ENCODE data around the gene LHX4.

Gene LHX4

GRCh38 chr1:180273066-180273465 lies 43.0 kb downstream of the LHX4 start:
- Histone ChIP-seq H3K27me3 (replicated peaks in 2 of 5; ENCODE audit: control insufficient read depth in 4 of 5, insufficient read depth in 5 of 5, low read length in 4 of 5) (no peaks in the 10 kb centered on the region), H3K4me3 (ENCODE audit: control insufficient read depth in 1 of 7, extremely low read depth in 1 of 7, insufficient read depth in 4 of 7, low read depth in 2 of 7, low read length in 6 of 7) (no peak overlapping the region), H3K9me3 (ENCODE audit: control extremely low read depth in 1 of 5, control insufficient read depth in 4 of 5, insufficient read depth in 2 of 5, low read depth in 1 of 5, low read length in 4 of 5) (no peaks in the 10 kb centered on the region), H3K36me3 (ENCODE audit: control insufficient read depth in 4 of 4, insufficient read depth in 4 of 4, low read length in 3 of 4) (peaks cover 0 to 46% (median 23%) of the 10 kb centered on the region in 4 experiments), H3K4me1 (ENCODE audit: control extremely low read depth in 1 of 4, control insufficient read depth in 4 of 4, insufficient read depth in 4 of 4, low read length in 3 of 4) (no peaks in the 10 kb centered on the region), H3K27ac (ENCODE audit: insufficient read depth in 1 of 2, low read depth in 1 of 2, low read length in 2 of 2, poor library complexity in 1 of 2, severe bottlenecking in 2 of 2) (no peak overlapping the region)
- POLR2A ChIA-PET = no interaction called here
- WGBS (ENCODE audit: insufficient coverage) = 100% methylated on average over 2 of the region's 2 CpGs
- CTCF ChIA-PET = interaction anchor here (0.6 to 1.2 kb wide), 5 partner anchors 25 to 609 kb away, joined by 3 read pairs; no protein-coding TSS in a partner anchor
- no peak for DNase-seq

DNA sequence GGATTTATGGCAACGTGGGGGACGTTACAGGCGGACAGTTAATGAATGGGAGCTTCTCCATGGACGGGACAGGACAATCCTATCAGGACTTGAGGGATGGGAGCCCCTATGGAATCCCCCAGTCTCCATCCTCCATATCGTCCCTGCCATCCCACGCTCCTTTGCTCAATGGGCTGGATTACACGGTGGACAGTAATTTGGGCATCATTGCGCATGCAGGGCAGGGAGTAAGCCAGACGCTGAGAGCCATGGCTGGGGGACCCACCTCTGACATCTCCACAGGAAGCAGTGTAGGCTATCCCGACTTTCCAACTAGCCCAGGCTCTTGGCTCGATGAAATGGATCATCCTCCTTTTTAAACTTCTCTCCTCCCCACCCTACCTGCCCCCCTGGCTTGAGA lies 44.2 kb downstream of the LHX4 start:
- POLR2A ChIA-PET = no interaction called here
- 98% methylated on average over 11 of the region's 11 CpGs for WGBS (ENCODE audit: insufficient coverage)

GRCh38 chr1:180275726-180276125 lies 45.7 kb downstream of the LHX4 start:
- CTCF ChIA-PET = no interaction called here
- peaks cover 2 to 18% (median 6%) of the 10 kb centered on the region in 4 experiments for H3K4me1 ChIP-seq (ENCODE audit: control extremely low read depth in 1 of 4, control insufficient read depth in 4 of 4, insufficient read depth in 4 of 4, low read length in 3 of 4)
- no peak overlapping the region for H3K27ac ChIP-seq (ENCODE audit: insufficient read depth in 1 of 2, low read depth in 1 of 2, low read length in 2 of 2, poor library complexity in 1 of 2, severe bottlenecking in 2 of 2)
- H3K4me3 ChIP-seq (ENCODE audit: control insufficient read depth in 1 of 7, extremely low read depth in 1 of 7, insufficient read depth in 4 of 7, low read depth in 2 of 7, low read length in 6 of 7) = no peak overlapping the region
- peaks cover 3 to 56% (median 27%) of the 10 kb centered on the region in 4 experiments for H3K36me3 ChIP-seq (ENCODE audit: control insufficient read depth in 4 of 4, insufficient read depth in 4 of 4, low read length in 3 of 4)
- no peak for DNase-seq
- no peaks in the 10 kb centered on the region for H3K27me3 ChIP-seq (replicated peaks in 2 of 5; ENCODE audit: control insufficient read depth in 4 of 5, insufficient read depth in 5 of 5, low read length in 4 of 5)
- 100% methylated on average over 2 of the region's 5 CpGs for WGBS (ENCODE audit: insufficient coverage)
- H3K9me3 ChIP-seq (ENCODE audit: control extremely low read depth in 1 of 5, control insufficient read depth in 4 of 5, insufficient read depth in 2 of 5, low read depth in 1 of 5, low read length in 4 of 5) = no peaks in the 10 kb centered on the region
- POLR2A ChIA-PET = no interaction called here

More for the DNA sequence above, 44.2 kb downstream of the LHX4 start:
- no peak overlapping the region for H3K4me3 ChIP-seq (ENCODE audit: control insufficient read depth in 1 of 7, extremely low read depth in 1 of 7, insufficient read depth in 4 of 7, low read depth in 2 of 7, low read length in 6 of 7)
- H3K4me1 ChIP-seq (ENCODE audit: control extremely low read depth in 1 of 4, control insufficient read depth in 4 of 4, insufficient read depth in 4 of 4, low read length in 3 of 4) = peaks cover 0 to 10% (median under 1%) of the 10 kb centered on the region in 4 experiments
- H3K27ac ChIP-seq (ENCODE audit: insufficient read depth in 1 of 2, low read depth in 1 of 2, low read length in 2 of 2, poor library complexity in 1 of 2, severe bottlenecking in 2 of 2) = no peak overlapping the region
- H3K9me3 ChIP-seq (ENCODE audit: control extremely low read depth in 1 of 5, control insufficient read depth in 4 of 5, insufficient read depth in 2 of 5, low read depth in 1 of 5, low read length in 4 of 5) = no peaks in the 10 kb centered on the region
- H3K36me3 ChIP-seq (ENCODE audit: control insufficient read depth in 4 of 4, insufficient read depth in 4 of 4, low read length in 3 of 4) = peaks cover 0 to 52% (median 27%) of the 10 kb centered on the region in 4 experiments
- CTCF ChIA-PET = interaction anchor here (1.2 kb wide), 1 partner anchor 607 kb away, joined by 3 read pairs; no protein-coding TSS in a partner anchor
- no peaks in the 10 kb centered on the region for H3K27me3 ChIP-seq (replicated peaks in 2 of 5; ENCODE audit: control insufficient read depth in 4 of 5, insufficient read depth in 5 of 5, low read length in 4 of 5)
- DNase-seq = no peak

DNA sequence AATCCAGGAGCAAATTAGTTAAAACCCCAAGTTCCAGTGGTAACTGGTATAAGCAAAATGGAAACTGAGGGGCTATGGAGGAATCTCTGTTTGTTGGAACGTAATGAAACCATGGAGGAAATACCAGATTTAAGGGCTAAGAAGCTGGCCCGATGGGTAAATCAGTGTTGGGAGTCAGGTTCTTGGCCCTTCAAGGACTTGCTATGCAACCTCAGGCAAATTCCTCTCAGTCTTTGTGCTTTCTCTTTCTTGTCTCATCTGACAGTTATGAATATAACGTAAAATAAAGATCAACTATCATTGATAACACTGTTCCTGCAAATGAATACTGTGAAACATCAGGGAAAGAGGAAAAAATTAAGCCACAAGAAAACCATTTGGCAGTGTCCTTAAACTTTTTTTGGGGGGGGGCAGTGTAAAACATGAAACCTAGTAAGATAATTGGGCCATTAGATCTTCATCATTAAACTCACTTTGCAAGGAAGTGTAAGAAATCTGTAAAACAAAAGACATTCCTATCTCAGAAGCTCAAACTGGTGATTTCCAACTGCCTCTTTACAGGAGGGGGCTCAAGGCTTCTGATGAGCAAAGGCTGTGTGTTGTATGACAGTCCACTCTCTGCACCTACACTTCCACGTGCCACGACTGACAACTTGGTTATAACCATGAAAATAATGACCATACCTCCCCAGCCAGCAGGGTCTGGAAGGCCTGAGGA lies 47.6 kb downstream of the LHX4 start:
- Histone ChIP-seq H3K9me3 (ENCODE audit: control extremely low read depth in 1 of 5, control insufficient read depth in 4 of 5, insufficient read depth in 2 of 5, low read depth in 1 of 5, low read length in 4 of 5) (no peaks in the 10 kb centered on the region), H3K27ac (ENCODE audit: insufficient read depth in 1 of 2, low read depth in 1 of 2, low read length in 2 of 2, poor library complexity in 1 of 2, severe bottlenecking in 2 of 2) (no peak overlapping the region), H3K4me3 (ENCODE audit: control insufficient read depth in 1 of 7, extremely low read depth in 1 of 7, insufficient read depth in 4 of 7, low read depth in 2 of 7, low read length in 6 of 7) (no peak overlapping the region), H3K36me3 (ENCODE audit: control insufficient read depth in 4 of 4, insufficient read depth in 4 of 4, low read length in 3 of 4) (peaks cover 4 to 68% (median 31%) of the 10 kb centered on the region in 4 experiments), H3K27me3 (replicated peaks in 2 of 5; ENCODE audit: control insufficient read depth in 4 of 5, insufficient read depth in 5 of 5, low read length in 4 of 5) (no peaks in the 10 kb centered on the region), H3K4me1 (ENCODE audit: control extremely low read depth in 1 of 4, control insufficient read depth in 4 of 4, insufficient read depth in 4 of 4, low read length in 3 of 4) (peaks cover 2 to 18% (median 6%) of the 10 kb centered on the region in 4 experiments)
- 88% methylated on average over 2 of the region's 5 CpGs for WGBS (ENCODE audit: insufficient coverage)
- DNase-seq = no peak
- ChIA-PET CTCF (no interaction called here), POLR2A (no interaction called here)

DNA sequence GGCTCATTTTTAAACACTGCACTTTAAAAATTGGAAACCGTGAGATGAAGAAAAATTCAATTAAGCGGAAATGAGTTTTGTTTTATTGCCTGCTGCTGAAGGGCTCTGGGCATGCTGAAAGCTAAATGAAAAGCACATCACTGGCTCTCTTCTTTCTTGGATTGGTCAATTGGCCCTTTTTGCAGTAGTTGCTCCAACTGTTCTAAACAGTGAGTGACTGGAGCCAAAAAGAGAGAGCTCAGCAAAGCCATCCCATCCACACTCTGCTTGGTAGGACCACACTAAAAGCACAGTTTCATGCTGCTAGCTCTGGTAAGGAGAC lies 48.1 kb downstream of the LHX4 start:
- no peaks in the 10 kb centered on the region for H3K27me3 ChIP-seq (replicated peaks in 2 of 5; ENCODE audit: control insufficient read depth in 4 of 5, insufficient read depth in 5 of 5, low read length in 4 of 5)
- POLR2A ChIA-PET = no interaction called here
- no peaks in the 10 kb centered on the region for H3K9me3 ChIP-seq (ENCODE audit: control extremely low read depth in 1 of 5, control insufficient read depth in 4 of 5, insufficient read depth in 2 of 5, low read depth in 1 of 5, low read length in 4 of 5)
- CTCF ChIA-PET = no interaction called here
- H3K4me1 ChIP-seq (ENCODE audit: control extremely low read depth in 1 of 4, control insufficient read depth in 4 of 4, insufficient read depth in 4 of 4, low read length in 3 of 4) = peaks cover 2 to 18% (median 6%) of the 10 kb centered on the region in 4 experiments
- H3K27ac ChIP-seq (ENCODE audit: insufficient read depth in 1 of 2, low read depth in 1 of 2, low read length in 2 of 2, poor library complexity in 1 of 2, severe bottlenecking in 2 of 2) = no peak overlapping the region
- DNase-seq = no peak
- 100% methylated on average over 1 of the region's 2 CpGs for WGBS (ENCODE audit: insufficient coverage)
- peaks cover 4 to 69% (median 32%) of the 10 kb centered on the region in 4 experiments for H3K36me3 ChIP-seq (ENCODE audit: control insufficient read depth in 4 of 4, insufficient read depth in 4 of 4, low read length in 3 of 4)
- no peak overlapping the region for H3K4me3 ChIP-seq (ENCODE audit: control insufficient read depth in 1 of 7, extremely low read depth in 1 of 7, insufficient read depth in 4 of 7, low read depth in 2 of 7, low read length in 6 of 7)

DNA sequence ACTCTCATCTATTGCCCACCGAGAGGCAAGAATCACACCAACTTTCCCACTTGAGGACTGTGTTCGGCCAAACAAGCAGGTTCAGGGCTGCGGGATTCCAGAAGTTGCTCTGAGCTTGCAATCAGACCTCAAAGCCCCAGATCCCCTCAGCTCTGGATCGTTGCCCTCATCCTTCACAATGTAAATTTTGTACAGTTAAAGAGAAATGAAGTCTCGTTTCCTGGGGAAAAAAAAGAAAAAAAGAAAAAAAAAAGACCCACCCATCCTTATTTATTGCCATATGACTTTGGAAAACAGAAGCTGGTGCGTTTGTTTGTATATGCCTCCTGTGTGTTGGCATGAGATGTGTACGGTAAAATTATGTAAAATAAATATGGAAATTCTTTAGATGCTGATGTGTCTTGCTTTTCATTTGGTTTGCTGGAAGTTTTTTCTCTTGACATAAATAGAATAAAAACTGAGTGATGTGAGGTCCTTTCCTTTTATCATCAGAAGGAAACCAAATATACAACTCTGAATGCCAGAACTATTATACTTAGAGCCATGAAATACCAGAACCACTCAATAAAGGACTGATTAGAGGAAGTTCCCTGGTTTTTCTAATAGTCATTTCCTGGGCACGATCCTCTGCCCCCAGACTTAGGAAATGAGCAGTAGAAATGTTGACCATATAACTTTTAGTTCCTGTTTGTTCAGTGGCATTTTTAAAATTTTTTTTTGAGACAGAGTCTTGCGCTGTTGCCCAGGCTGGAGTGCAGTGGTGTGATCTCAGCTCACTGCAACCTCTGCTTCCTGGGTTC lies 48.7 kb downstream of the LHX4 start:
- Histone ChIP-seq H3K27me3 (replicated peaks in 2 of 5; ENCODE audit: control insufficient read depth in 4 of 5, insufficient read depth in 5 of 5, low read length in 4 of 5) (no peaks in the 10 kb centered on the region), H3K4me3 (ENCODE audit: control insufficient read depth in 1 of 7, extremely low read depth in 1 of 7, insufficient read depth in 4 of 7, low read depth in 2 of 7, low read length in 6 of 7) (no peak overlapping the region), H3K36me3 (ENCODE audit: control insufficient read depth in 4 of 4, insufficient read depth in 4 of 4, low read length in 3 of 4) (peaks cover 4 to 67% (median 31%) of the 10 kb centered on the region in 4 experiments), H3K27ac (ENCODE audit: insufficient read depth in 1 of 2, low read depth in 1 of 2, low read length in 2 of 2, poor library complexity in 1 of 2, severe bottlenecking in 2 of 2) (peak overlapping the region in 1 of 2 experiments; percentile 1), H3K4me1 (ENCODE audit: control extremely low read depth in 1 of 4, control insufficient read depth in 4 of 4, insufficient read depth in 4 of 4, low read length in 3 of 4) (peaks cover 2 to 18% (median 6%) of the 10 kb centered on the region in 4 experiments), H3K9me3 (ENCODE audit: control extremely low read depth in 1 of 5, control insufficient read depth in 4 of 5, insufficient read depth in 2 of 5, low read depth in 1 of 5, low read length in 4 of 5) (no peaks in the 10 kb centered on the region)
- POLR2A ChIA-PET = no interaction called here
- 73% methylated on average over 2 of the region's 9 CpGs for WGBS (ENCODE audit: insufficient coverage)
- CTCF ChIA-PET = interaction anchor here (0.6 kb wide), 1 partner anchor 12 kb away, joined by 3 read pairs; no protein-coding TSS in a partner anchor
- peak; percentile 22 to 77 (median 69) for DNase-seq

DNA sequence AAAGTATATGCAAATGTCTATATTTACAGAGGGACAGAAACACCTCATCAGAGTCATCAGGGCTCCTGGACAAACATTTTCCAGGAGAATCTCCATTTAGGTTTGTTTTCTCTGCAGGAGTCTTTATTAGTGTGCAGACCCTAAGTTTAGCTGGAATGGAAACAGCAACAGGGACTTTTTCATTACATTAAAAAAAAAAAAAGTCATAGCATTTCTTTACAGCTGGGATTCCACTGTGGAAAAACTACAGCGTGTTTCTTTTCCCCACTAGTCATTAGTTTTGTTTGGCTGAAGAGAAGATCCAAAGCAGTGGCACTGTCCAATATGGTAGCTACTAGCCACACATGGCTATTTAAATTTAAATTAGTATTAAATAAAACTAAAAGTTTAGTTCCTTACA lies 49.6 kb downstream of the LHX4 start:
- H3K4me3 ChIP-seq (ENCODE audit: control insufficient read depth in 1 of 7, extremely low read depth in 1 of 7, insufficient read depth in 4 of 7, low read depth in 2 of 7, low read length in 6 of 7) = no peak overlapping the region
- CTCF ChIA-PET = interaction anchor here (1.1 kb wide), 1 partner anchor 53 kb away, joined by 3 read pairs; no protein-coding TSS in a partner anchor

More for the DNA sequence above, 49.6 kb downstream of the LHX4 start:
- DNase-seq = no peak
- no peaks in the 10 kb centered on the region for H3K9me3 ChIP-seq (ENCODE audit: control extremely low read depth in 1 of 5, control insufficient read depth in 4 of 5, insufficient read depth in 2 of 5, low read depth in 1 of 5, low read length in 4 of 5)
- peaks cover 6 to 61% (median 25%) of the 10 kb centered on the region in 4 experiments for H3K36me3 ChIP-seq (ENCODE audit: control insufficient read depth in 4 of 4, insufficient read depth in 4 of 4, low read length in 3 of 4)
- H3K27ac ChIP-seq (ENCODE audit: insufficient read depth in 1 of 2, low read depth in 1 of 2, low read length in 2 of 2, poor library complexity in 1 of 2, severe bottlenecking in 2 of 2) = no peak overlapping the region
- no peaks in the 10 kb centered on the region for H3K27me3 ChIP-seq (replicated peaks in 2 of 5; ENCODE audit: control insufficient read depth in 4 of 5, insufficient read depth in 5 of 5, low read length in 4 of 5)
- peaks cover 2 to 18% (median 6%) of the 10 kb centered on the region in 4 experiments for H3K4me1 ChIP-seq (ENCODE audit: control extremely low read depth in 1 of 4, control insufficient read depth in 4 of 4, insufficient read depth in 4 of 4, low read length in 3 of 4)
- no CpG with 5 or more reads among the region's 1 CpG for WGBS (ENCODE audit: insufficient coverage)
- POLR2A ChIA-PET = no interaction called here

Measured in common myeloid progenitor, CD34-positive (primary cell).